B cell (primary cell): ENCODE measurements around the gene PCSK7.

Source experiments
- CTCF ChIP-seq: fragments of 200-600 bp; IDR thresholded peaks from one replicate; pipeline ENCODE4 v1.8.0; 2022; ENCODE audit warnings: antibody characterized with exemption, mild to moderate bottlenecking
- EZH2 ChIP-seq: IDR thresholded peaks from 2 replicates; pipeline ENCODE4 v1.6.1; 2012; ENCODE audit warnings: borderline replicate concordance, low read depth, mild to moderate bottlenecking, moderate library complexity, low read length; ENCODE audit not compliant: insufficient read depth, poor library complexity, severe bottlenecking

- TF ChIP-seq CTCF (no peak), EZH2 (no peak)
Observed at GRCh38 chr11:117175104-117175503, 56.8 kb downstream of the PCSK7 start.
